BJ (cell line): ENCODE results near the gene CDC42BPB. TPM values are rescaled to one million over a fixed set of nuclear protein-coding genes. Genes with fewer than 3 reads are reported as not detected.

ENCODE experiments used
- CTCF ChIA-PET: fragments of 350-600 bp; formaldehyde crosslinking; extraction: SDS; loops from one replicate; lab custom pipeline; 2021; ENCODE audit warnings: antibody characterized with exemption, inconsistent platforms; lab: Yijun Ruan, JAX
- POLR2A ChIA-PET: fragments of 300-600 bp; sonication (Branson Sonifier 250); formaldehyde crosslinking; extraction: SDS; loops from one replicate; lab custom pipeline; 2021; ENCODE audit warnings: antibody characterized with exemption; lab: Charles Lee
- DNase-seq: peaks from one replicate; pipeline ENCODE4 v3.0.0-alpha.2; 2011; ENCODE audit warnings: low read depth
- H3K27me3 ChIP-seq: 2 replicates; pipeline ENCODE4 v1.6.0; 2011; ENCODE audit warnings: low read length; ENCODE audit not compliant: control insufficient read depth, insufficient read depth
- H3K36me3 ChIP-seq: 2 replicates; pipeline ENCODE4 v1.5.1; 2011; ENCODE audit warnings: low read length; ENCODE audit not compliant: control insufficient read depth, insufficient read depth
- H3K4me3 ChIP-seq: 2 replicates; pipeline ENCODE4 v1.5.1; 2011; ENCODE audit warnings: low read depth, mild to moderate bottlenecking, control low read depth, low read length
- CTCF ChIP-seq: IDR thresholded peaks from 2 replicates; pipeline ENCODE4 v1.5.1; 2011; ENCODE audit warnings: low read depth, mild to moderate bottlenecking, control low read depth, inconsistent platforms, low read length, moderate library complexity; ENCODE audit not compliant: insufficient read depth
- polyA plus RNA-seq: library from polyadenylated mRNA; depleted of rRNA; stranded (reverse); fragments of >200 nt; gene quantifications from 2 replicates; pipeline ENCODE4 v1.2.3, GENCODE V29; 2011

Gene CDC42BPB
- polyA plus RNA-seq, 1 experiment = 66.5 TPM

GRCh38 chr14:102994689-102995088 is 62.7 kb downstream of the CDC42BPB start:
- Histone ChIP-seq H3K36me3 (peaks cover 27% of the 10 kb centered on the region), H3K27me3 (no peaks in the 10 kb centered on the region), H3K4me3 (no peak overlapping the region)
- TF ChIP-seq CTCF = no peak
- ChIA-PET POLR2A (no interaction called here), CTCF (no interaction called here)
- no peak for DNase-seq

GRCh38 chr14:102993523-102993922 is 63.8 kb downstream of the CDC42BPB start:
- no peak overlapping the region for H3K4me3 ChIP-seq
- no peak for TF ChIP-seq CTCF
- peaks cover 23% of the 10 kb centered on the region for H3K36me3 ChIP-seq
- ChIA-PET POLR2A (no interaction called here), CTCF (no interaction called here)
- H3K27me3 ChIP-seq = no peaks in the 10 kb centered on the region
- DNase-seq = peak; percentile 24

- no peak for DNase-seq
- H3K36me3 ChIP-seq = peaks cover 19% of the 10 kb centered on the region
- no peak overlapping the region for H3K4me3 ChIP-seq
- POLR2A ChIA-PET = no interaction called here
- no peaks in the 10 kb centered on the region for H3K27me3 ChIP-seq
- no peak for TF ChIP-seq CTCF
- CTCF ChIA-PET = interaction anchor here (0.6 to 1.4 kb wide), 2 partner anchors 16 to 497 kb away, joined by 3 to 4 read pairs; no protein-coding TSS in a partner anchor
These were observed 66.0 kb downstream of the CDC42BPB start for GRCh38 chr14:102991376-102991775.

GRCh38 chr14:102988054-102988453 is 69.3 kb downstream of the CDC42BPB start:
- Histone ChIP-seq H3K4me3 (no peak overlapping the region), H3K36me3 (peaks cover 19% of the 10 kb centered on the region), H3K27me3 (no peaks in the 10 kb centered on the region)
- no peak for DNase-seq
- POLR2A ChIA-PET = no interaction called here
- CTCF ChIA-PET = no interaction called here
- TF ChIP-seq CTCF = no peak

GRCh38 chr14:102986810-102987579 is 70.4 kb downstream of the CDC42BPB start:
- Histone ChIP-seq H3K4me3 (no peak overlapping the region), H3K36me3 (peaks cover 20% of the 10 kb centered on the region), H3K27me3 (no peaks in the 10 kb centered on the region)
- POLR2A ChIA-PET = no interaction called here
- no peak for TF ChIP-seq CTCF
- no peak for DNase-seq
- CTCF ChIA-PET = no interaction called here
